GM21526 (cell line): Measurements from ENCODE around the gene NXPE3.

Source experiments
- ATAC-seq: cut with Tn5 transposase; IDR thresholded peaks from one replicate; pipeline ENCODE4 v1.9.1; 2021; ENCODE audit warnings: moderate library complexity; ENCODE audit not compliant: unreplicated experiment, low FRiP score

Gene NXPE3

GRCh38 chr3:101868534-101869464 is 89.8 kb downstream of the NXPE3 start:
- ATAC-seq: no peak

GRCh38 chr3:101870138-101870537 is 91.1 kb downstream of the NXPE3 start:
- no peak for ATAC-seq

GRCh38 chr3:101873619-101874018 is 94.6 kb downstream of the NXPE3 start:
- no peak for ATAC-seq

GRCh38 chr3:101876142-101876541 is 97.1 kb downstream of the NXPE3 start:
- no peak for ATAC-seq
